GM23338 (cell line): ENCODE results near the gene MEMO1. TPM values are rescaled to one million over a fixed set of nuclear protein-coding genes. Genes with fewer than 3 reads are reported as not detected.
"Not testable (repeated sequence)": the region's sequence is repeated elsewhere in the genome, so short reads cannot be mapped to it uniquely, and the experiment has no call there.

Experiments used
- ATAC-seq: fragments of 200-7000 bp; cut with Tn5 transposase; 3 replicates; pipeline ENCODE4 v1.9.1; 2020
- DNase-seq: peaks from one replicate; pipeline ENCODE4 v3.0.0-alpha.2; 2015; ENCODE audit warnings: low spot score
- H2AFZ ChIP-seq: fragments of 200-600 bp; sonication (generic); 2 replicates; pipeline ENCODE4 v1.8.0; 2016; ENCODE audit warnings: antibody characterized with exemption, mild to moderate bottlenecking, moderate library complexity
- H3F3A ChIP-seq: fragments of 200-600 bp; sonication (generic); replicated peaks from 2 replicates; pipeline ENCODE4 v1.8.0; 2017; ENCODE audit warnings: antibody characterized with exemption, mixed run types, low read depth
- H3K27ac ChIP-seq: fragments of 200-600 bp; sonication (generic); 2 replicates; pipeline ENCODE4 v1.6.1; 2016; ENCODE audit warnings: low read depth
- H3K27me3 ChIP-seq: fragments of 200-600 bp; sonication (generic); 2 replicates; pipeline ENCODE4 v1.8.0; 2016; ENCODE audit warnings: mild to moderate bottlenecking, mixed run types, moderate library complexity; ENCODE audit not compliant: insufficient read depth
- H3K36me3 ChIP-seq: fragments of 200-600 bp; sonication (generic); 2 replicates; pipeline ENCODE4 v1.8.0; 2016; ENCODE audit warnings: mild to moderate bottlenecking; ENCODE audit not compliant: insufficient read depth
- H3K4me1 ChIP-seq: fragments of 200-600 bp; sonication (generic); 2 replicates; pipeline ENCODE4 v1.8.0; 2016; ENCODE audit warnings: mild to moderate bottlenecking, moderate library complexity; ENCODE audit not compliant: insufficient read depth
- H3K4me2 ChIP-seq: fragments of 200-600 bp; sonication (generic); 2 replicates; pipeline ENCODE4 v1.7.1; 2017; ENCODE audit warnings: mixed run types
- H3K4me3 ChIP-seq: fragments of 200-600 bp; sonication (generic); 2 replicates; pipeline ENCODE4 v1.6.1; 2016; ENCODE audit warnings: mixed run types
- H3K79me2 ChIP-seq: fragments of 200-600 bp; sonication (generic); replicated peaks from 2 replicates; pipeline ENCODE4 v1.8.0; 2017; ENCODE audit warnings: mild to moderate bottlenecking; ENCODE audit not compliant: insufficient read depth
- H3K9me2 ChIP-seq: fragments of 200-600 bp; sonication (generic); 2 replicates; pipeline ENCODE4 v1.8.0; 2017; ENCODE audit not compliant: insufficient read depth
- H4K20me1 ChIP-seq: fragments of 200-600 bp; sonication (generic); replicated peaks from 2 replicates; pipeline ENCODE4 v1.8.0; 2017; ENCODE audit warnings: mild to moderate bottlenecking; ENCODE audit not compliant: insufficient read depth
- H3K27ac Mint-ChIP-seq: 2 replicates; pipeline ENCODE4 v1.8.0; 2020; ENCODE audit warnings: inconsistent platforms, mild to moderate bottlenecking, moderate library complexity, mixed read lengths
- H3K27me3 Mint-ChIP-seq: 3 replicates; pipeline ENCODE4 v1.8.0; 2022; ENCODE audit warnings: low read depth, mild to moderate bottlenecking, moderate library complexity, mixed read lengths, inconsistent platforms; ENCODE audit not compliant: insufficient read depth, poor library complexity
- H3K36me3 Mint-ChIP-seq: 3 replicates; pipeline ENCODE4 v1.8.0; 2021; ENCODE audit warnings: low read depth, mild to moderate bottlenecking, inconsistent platforms, moderate library complexity, mixed read lengths
- H3K4me1 Mint-ChIP-seq: 3 replicates; pipeline ENCODE4 v1.8.0; 2020; ENCODE audit warnings: mild to moderate bottlenecking, inconsistent platforms, mixed read lengths
- H3K4me3 Mint-ChIP-seq: 3 replicates; pipeline ENCODE4 v1.8.0; 2021; ENCODE audit warnings: moderate library complexity, mild to moderate bottlenecking, inconsistent platforms, mixed read lengths
- H3K9me3 Mint-ChIP-seq: 3 replicates; pipeline ENCODE4 v1.8.0; 2020; ENCODE audit warnings: moderate library complexity, mild to moderate bottlenecking, inconsistent platforms, mixed read lengths
- CREB1 ChIP-seq: fragments of 250-450 bp; sonication (Bioruptor Pico); IDR thresholded peaks from 2 replicates; pipeline ENCODE4 v1.5.0; 2020; ENCODE audit warnings: low read depth, mild to moderate bottlenecking, moderate library complexity
- CTCF ChIP-seq, 2 experiments: fragments of 200-600 bp in 1 of 2; sonication (generic) in 1 of 2; conservative IDR thresholded peaks; 2 replicates each; pipeline versions ENCODE4 v1.5.1 to v1.6.1; 2016 to 2017; ENCODE audit warnings: antibody characterized with exemption in 2 of 2, low read depth in 2 of 2, mild to moderate bottlenecking in 2 of 2, moderate library complexity in 1 of 2
- ETS1 ChIP-seq: IDR thresholded peaks from 2 replicates; pipeline ENCODE4 v1.6.1; 2016; ENCODE audit warnings: antibody characterized with exemption
- JUNB ChIP-seq: IDR thresholded peaks from one replicate; pipeline ENCODE4 v1.6.1; 2016; ENCODE audit warnings: antibody characterized with exemption; ENCODE audit not compliant: unreplicated experiment
- POLR2AphosphoS5 ChIP-seq: IDR thresholded peaks from 2 replicates; pipeline ENCODE4 v1.6.1; 2016; ENCODE audit warnings: antibody characterized with exemption, low read depth
- REST ChIP-seq: IDR thresholded peaks from one replicate; pipeline ENCODE4 v1.6.1; 2018; ENCODE audit warnings: antibody characterized with exemption; ENCODE audit not compliant: unreplicated experiment
- STAT1 ChIP-seq: IDR thresholded peaks from one replicate; pipeline ENCODE4 v1.6.1; 2016; ENCODE audit warnings: antibody characterized with exemption; ENCODE audit not compliant: unreplicated experiment
- ZNF331 ChIP-seq: fragments of 250-450 bp; sonication (Bioruptor Pico); IDR thresholded peaks from 2 replicates; pipeline ENCODE4 v1.5.0; 2020; ENCODE audit warnings: low read depth, mild to moderate bottlenecking, moderate library complexity
- polyA plus RNA-seq: library from polyadenylated mRNA; unstranded; fragments of >200 nt; fragmentation: Nextera tagmentation; extraction: Ambion mirVana; gene quantifications from 2 replicates; pipeline ENCODE4 v1.2.1, GENCODE V29; 2016
- total RNA-seq: library from RNA; depleted of rRNA; stranded (reverse); fragments of >200 nt; shearing (Covaris generic); gene quantifications from 2 replicates; pipeline ENCODE4 v1.2.3, GENCODE V29; 2014

MEMO1 gene
- total and polyA plus RNA-seq, 2 experiments from 2014 or later = 39.1 to 67.0 TPM

DNA sequence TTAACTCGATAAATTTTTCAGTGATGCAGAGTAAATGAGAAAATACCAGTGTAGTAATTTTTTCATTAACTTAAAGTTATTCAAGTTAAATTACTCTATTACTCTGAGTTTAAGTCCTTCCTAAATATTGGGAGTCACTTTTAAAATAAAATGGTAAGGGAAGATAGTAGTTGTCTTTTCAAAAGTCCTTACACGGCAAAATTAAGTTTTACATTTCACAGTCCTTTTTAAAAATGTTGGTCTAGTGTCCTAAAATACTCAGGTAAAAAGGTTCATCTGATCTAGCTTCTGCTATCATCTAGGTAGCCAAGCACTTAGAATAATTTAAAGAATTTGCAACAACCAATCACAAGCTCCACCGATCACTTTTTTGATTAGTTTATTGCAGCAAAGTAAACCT is 146.9 kb downstream of the MEMO1 start (continued):
- TF ChIP-seq CTCF (conservative IDR thresholded peaks at IDR 0.05; ENCODE audit: low read depth in 2 of 2) (no peak), ETS1 (no peak), STAT1 (no peak), ZNF331 (CRISPR knock-in tag) (no peak), POLR2AphosphoS5 (no peak), CREB1 (CRISPR knock-in tag) (no peak)

- not testable (repeated sequence) for H3K4me1 ChIP-seq, H3K4me2 ChIP-seq, H3F3A ChIP-seq, ATAC-seq, H3K4me3 Mint-ChIP-seq, H4K20me1 ChIP-seq, DNase-seq, H3K4me1 Mint-ChIP-seq, H3K27me3 ChIP-seq, H3K27me3 Mint-ChIP-seq, H3K4me3 ChIP-seq, H3K36me3 Mint-ChIP-seq, H2AFZ ChIP-seq, H3K9me2 ChIP-seq, H3K27ac Mint-ChIP-seq, H3K36me3 ChIP-seq, H3K79me2 ChIP-seq, H3K9me3 Mint-ChIP-seq, H3K27ac ChIP-seq
Observed at GRCh38 chr2:31863015-31863656, 147.7 kb downstream of the MEMO1 start.

DNA sequence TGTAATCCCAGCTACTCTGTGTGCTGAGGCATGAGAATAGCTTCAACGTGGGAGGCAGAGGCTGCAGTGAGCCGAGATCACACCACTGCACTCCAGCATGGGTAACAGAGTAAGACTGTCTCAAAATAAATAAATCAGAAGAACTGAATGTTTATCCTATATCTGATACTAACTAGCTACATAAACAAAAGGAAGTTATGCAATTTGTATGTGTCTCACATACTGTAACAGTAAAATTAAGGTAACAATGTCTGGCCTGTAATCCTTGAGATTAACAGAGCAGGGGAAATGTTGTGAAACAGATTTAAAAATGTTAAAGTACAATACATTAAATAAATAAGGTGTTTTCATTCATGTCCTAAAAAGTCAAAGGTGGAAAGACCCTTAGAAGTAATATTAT is 150.8 kb downstream of the MEMO1 start:
- no peak for DNase-seq
- Histone ChIP-seq H3K36me3 (no peaks in the 10 kb centered on the region), H3K4me2 (no peak overlapping the region), H3K27me3 (no peaks in the 10 kb centered on the region), H4K20me1 (no peaks in the 10 kb centered on the region; the same call in 1 of the 2 replicates), H3K9me2 (no peaks in the 10 kb centered on the region), H2AFZ (no peak overlapping the region), H3K79me2 (no peaks in the 10 kb centered on the region), H3K4me3 (no peak overlapping the region), H3K4me1 (peaks cover 7% of the 10 kb centered on the region), H3F3A (no peaks in the 10 kb centered on the region), H3K27ac (no peak overlapping the region)
- no peaks in the 10 kb centered on the region for H3K36me3 Mint-ChIP-seq
- H3K27ac Mint-ChIP-seq = no peak overlapping the region
- peaks cover 5% of the 10 kb centered on the region for H3K27me3 Mint-ChIP-seq
- H3K9me3 Mint-ChIP-seq = no peaks in the 10 kb centered on the region
- H3K4me3 Mint-ChIP-seq = no peak overlapping the region
- no peak for ATAC-seq
- H3K4me1 Mint-ChIP-seq = peaks cover 11% of the 10 kb centered on the region
- no peak for TF ChIP-seq ZNF331 (CRISPR knock-in tag)
- TF ChIP-seq CREB1 (CRISPR knock-in tag) = no peak
- no peak for TF ChIP-seq JUNB
- TF ChIP-seq REST = no peak
